Activated naive CD8-positive, alpha-beta T cell (primary cell): ENCODE measurements around the gene ATXN10.
"Not testable (repeated sequence)": the region's sequence is repeated elsewhere in the genome, so short reads cannot be mapped to it uniquely, and the experiment has no call there.

Experiments used
- H3K27ac Mint-ChIP-seq: one replicate; pipeline ENCODE4 v1.8.0; 2021; ENCODE audit warnings: mixed read lengths
- H3K27me3 Mint-ChIP-seq: one replicate; pipeline ENCODE4 v1.8.0; 2021; ENCODE audit warnings: mixed read lengths
- H3K36me3 Mint-ChIP-seq: one replicate; pipeline ENCODE4 v1.8.0; 2021; ENCODE audit warnings: mixed read lengths
- H3K4me1 Mint-ChIP-seq: one replicate; pipeline ENCODE4 v1.8.0; 2021; ENCODE audit warnings: low read depth, mixed read lengths
- H3K4me3 Mint-ChIP-seq: one replicate; pipeline ENCODE4 v1.8.0; 2021; ENCODE audit warnings: mild to moderate bottlenecking, mixed read lengths
- H3K9me3 Mint-ChIP-seq: one replicate; pipeline ENCODE4 v1.8.0; 2021; ENCODE audit warnings: low read depth, mixed read lengths

The ATXN10 gene

DNA sequence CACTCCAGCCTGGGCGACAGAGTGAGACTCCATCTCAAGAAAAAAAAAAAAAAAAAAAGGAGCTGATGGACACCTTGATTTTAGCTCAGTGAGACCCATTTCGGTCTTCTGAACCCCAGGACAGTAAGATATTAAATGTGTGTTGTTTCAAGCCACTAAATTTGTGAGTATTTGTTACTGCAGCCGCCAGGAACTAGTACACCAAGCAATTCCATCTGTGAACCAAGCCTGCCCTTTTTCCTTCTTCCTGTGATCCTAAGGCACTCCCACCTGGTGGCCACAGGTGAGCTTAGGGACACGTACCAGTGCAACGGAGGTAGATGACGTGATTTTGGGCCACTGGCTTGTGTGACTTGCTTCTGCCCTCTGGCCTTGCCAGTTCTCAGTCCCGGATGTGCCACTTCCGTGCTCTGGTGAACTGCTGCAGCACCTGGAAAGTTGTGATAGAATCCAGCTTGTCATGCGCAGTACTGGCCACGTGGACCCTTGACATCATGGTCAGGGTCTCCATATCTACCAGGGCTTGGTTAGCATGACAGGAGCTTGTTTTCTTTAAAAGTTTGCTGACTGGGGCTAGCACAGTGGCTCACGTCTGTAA lies 19.6 kb upstream of the ATXN10 start:
- H3K4me1 Mint-ChIP-seq = no peaks in the 10 kb centered on the region
- H3K27me3 Mint-ChIP-seq = no peaks in the 10 kb centered on the region
- no peak overlapping the region for H3K4me3 Mint-ChIP-seq
- no peaks in the 10 kb centered on the region for H3K9me3 Mint-ChIP-seq
- no peak overlapping the region for H3K27ac Mint-ChIP-seq
- H3K36me3 Mint-ChIP-seq = no peaks in the 10 kb centered on the region

DNA sequence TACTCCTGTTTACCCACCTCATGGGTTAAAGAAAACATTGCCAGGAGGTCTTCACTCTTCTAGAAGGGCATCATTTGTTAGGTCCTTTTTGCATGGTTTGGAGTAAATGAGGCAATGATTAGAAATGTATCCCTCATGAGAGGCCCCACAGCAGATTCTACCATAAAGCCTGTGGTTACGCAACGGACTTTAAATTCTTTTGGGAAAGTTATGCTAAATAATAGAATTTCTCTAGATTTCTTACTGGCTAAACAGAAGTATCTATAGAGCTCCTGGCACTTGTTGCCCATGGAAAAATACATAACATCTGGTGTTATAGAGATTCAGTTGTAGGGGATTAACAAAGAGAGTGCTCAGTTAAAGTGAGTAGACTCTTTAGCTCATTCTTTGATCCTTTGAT lies 15.1 kb upstream of the ATXN10 start:
- Mint-ChIP-seq H3K27ac (no peak overlapping the region), H3K36me3 (no peaks in the 10 kb centered on the region), H3K4me3 (no peak overlapping the region), H3K27me3 (peaks cover 3% of the 10 kb centered on the region), H3K9me3 (no peaks in the 10 kb centered on the region), H3K4me1 (no peaks in the 10 kb centered on the region)

DNA sequence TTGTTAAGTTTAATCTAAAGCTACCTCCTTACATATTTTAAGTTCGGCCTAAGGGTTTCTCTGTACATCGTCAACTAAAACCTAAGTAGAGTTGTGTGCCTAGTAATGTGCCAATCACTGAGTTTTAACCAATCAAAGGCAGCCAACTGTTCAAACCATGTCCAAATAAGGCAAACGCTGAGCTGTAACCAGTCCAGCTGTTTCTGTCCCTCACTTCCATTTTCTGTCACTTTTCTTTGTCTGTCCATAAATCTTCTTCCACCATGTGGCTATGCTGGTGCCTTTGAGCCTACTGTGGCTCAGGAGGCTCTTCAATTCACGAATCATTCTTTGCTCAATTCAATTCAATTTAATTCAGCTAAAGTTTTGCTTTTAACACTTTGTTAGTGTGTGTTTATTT lies 13.9 kb upstream of the ATXN10 start:
- Mint-ChIP-seq H3K4me1 (no peaks in the 10 kb centered on the region), H3K4me3 (no peak overlapping the region), H3K27ac (no peak overlapping the region), H3K9me3 (no peaks in the 10 kb centered on the region), H3K27me3 (peaks cover 3% of the 10 kb centered on the region), H3K36me3 (no peaks in the 10 kb centered on the region)

- H3K36me3 Mint-ChIP-seq = no peaks in the 10 kb centered on the region
- no peaks in the 10 kb centered on the region for H3K9me3 Mint-ChIP-seq
- no peaks in the 10 kb centered on the region for H3K4me1 Mint-ChIP-seq
- H3K27me3 Mint-ChIP-seq = peaks cover 16% of the 10 kb centered on the region
- no peak overlapping the region for H3K4me3 Mint-ChIP-seq
- H3K27ac Mint-ChIP-seq = no peak overlapping the region
Observed at GRCh38 chr22:45664136-45664646, 7.4 kb upstream of the ATXN10 start.

DNA sequence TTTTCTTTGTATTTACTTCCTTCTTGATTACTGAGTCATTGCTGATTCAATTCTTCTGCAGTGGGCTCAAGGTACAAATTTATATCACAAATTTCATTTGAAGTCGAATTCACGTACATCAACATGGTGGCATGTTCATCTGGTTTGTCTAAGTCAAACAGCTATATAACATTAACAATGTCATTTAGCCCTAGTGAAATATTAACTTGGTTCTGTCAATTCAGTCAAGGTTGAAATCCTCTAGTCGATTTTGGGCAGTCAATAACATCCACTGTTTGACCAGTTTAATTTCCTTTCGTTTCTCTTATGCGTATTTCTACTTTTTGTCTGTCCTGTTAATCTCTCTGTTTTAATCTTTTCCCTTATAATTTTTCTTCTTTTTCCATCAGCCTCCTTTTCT lies 4.1 kb upstream of the ATXN10 start:
- no peak overlapping the region for H3K4me3 Mint-ChIP-seq
- H3K27me3 Mint-ChIP-seq = peaks cover 12% of the 10 kb centered on the region
- peaks cover 4% of the 10 kb centered on the region for H3K4me1 Mint-ChIP-seq
- no peaks in the 10 kb centered on the region for H3K9me3 Mint-ChIP-seq
- no peaks in the 10 kb centered on the region for H3K36me3 Mint-ChIP-seq
- H3K27ac Mint-ChIP-seq = no peak overlapping the region

- H3K27me3 Mint-ChIP-seq, H3K4me3 Mint-ChIP-seq, H3K9me3 Mint-ChIP-seq, H3K36me3 Mint-ChIP-seq, H3K27ac Mint-ChIP-seq: not testable (repeated sequence)
- peaks cover 26% of the 10 kb centered on the region for H3K4me1 Mint-ChIP-seq
Observed at GRCh38 chr22:45670363-45670762, 1.3 kb upstream of the ATXN10 start.

DNA sequence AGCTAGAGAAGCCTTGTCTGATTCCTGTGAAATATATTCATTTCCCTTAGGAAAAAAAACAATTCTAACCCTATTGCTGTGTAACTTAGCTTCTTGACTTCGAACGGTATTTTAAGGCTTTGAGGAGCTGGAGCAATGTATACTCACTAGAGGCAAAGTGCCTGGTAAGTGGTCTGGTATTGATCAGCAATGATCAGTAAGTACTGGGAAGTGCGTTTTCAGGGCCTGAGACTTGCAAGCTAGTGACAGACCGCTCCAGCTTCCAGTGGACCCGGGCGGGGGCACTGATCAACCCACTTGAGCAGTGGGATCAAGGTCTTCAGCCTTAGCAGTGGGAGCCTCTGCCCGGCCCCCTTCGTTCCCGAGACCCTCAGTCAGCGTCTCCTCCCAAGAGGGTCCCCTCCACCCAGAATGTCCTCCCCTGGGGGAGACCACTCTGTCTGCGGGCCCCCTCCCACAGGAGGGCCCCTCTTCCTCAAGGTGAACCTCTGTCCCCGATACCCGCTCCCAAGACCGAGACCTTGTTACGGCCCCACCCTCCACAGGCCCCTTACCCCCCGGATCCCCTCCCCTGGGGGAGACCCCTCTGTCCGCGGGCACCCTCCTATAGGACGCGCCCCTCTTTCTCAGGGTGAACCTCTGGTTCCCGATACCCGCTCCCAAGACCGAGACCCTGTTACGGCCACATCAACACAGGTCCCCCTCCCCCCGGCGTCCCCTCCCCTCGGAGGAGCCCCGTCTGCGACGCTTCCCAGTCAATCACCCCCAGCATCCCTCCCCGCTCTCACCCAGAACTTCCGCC lies 452 bp upstream of the ATXN10 start:
- Mint-ChIP-seq H3K4me3 (peak overlapping the region; percentile 88), H3K27me3 (peaks cover 5% of the 10 kb centered on the region), H3K4me1 (peaks cover 33% of the 10 kb centered on the region), H3K9me3 (no peaks in the 10 kb centered on the region), H3K27ac (peak overlapping the region; percentile 68), H3K36me3 (peaks cover 2% of the 10 kb centered on the region)

GRCh38 chr22:45672564-45673481 lies 1.2 kb downstream of the ATXN10 start:
- peak overlapping the region; percentile 93 for H3K4me3 Mint-ChIP-seq
- H3K9me3 Mint-ChIP-seq = no peaks in the 10 kb centered on the region
- H3K27me3 Mint-ChIP-seq = no peaks in the 10 kb centered on the region
- peak overlapping the region; percentile 90 for H3K27ac Mint-ChIP-seq
- H3K4me1 Mint-ChIP-seq = peaks cover 43% of the 10 kb centered on the region
- peaks cover 6% of the 10 kb centered on the region for H3K36me3 Mint-ChIP-seq

DNA sequence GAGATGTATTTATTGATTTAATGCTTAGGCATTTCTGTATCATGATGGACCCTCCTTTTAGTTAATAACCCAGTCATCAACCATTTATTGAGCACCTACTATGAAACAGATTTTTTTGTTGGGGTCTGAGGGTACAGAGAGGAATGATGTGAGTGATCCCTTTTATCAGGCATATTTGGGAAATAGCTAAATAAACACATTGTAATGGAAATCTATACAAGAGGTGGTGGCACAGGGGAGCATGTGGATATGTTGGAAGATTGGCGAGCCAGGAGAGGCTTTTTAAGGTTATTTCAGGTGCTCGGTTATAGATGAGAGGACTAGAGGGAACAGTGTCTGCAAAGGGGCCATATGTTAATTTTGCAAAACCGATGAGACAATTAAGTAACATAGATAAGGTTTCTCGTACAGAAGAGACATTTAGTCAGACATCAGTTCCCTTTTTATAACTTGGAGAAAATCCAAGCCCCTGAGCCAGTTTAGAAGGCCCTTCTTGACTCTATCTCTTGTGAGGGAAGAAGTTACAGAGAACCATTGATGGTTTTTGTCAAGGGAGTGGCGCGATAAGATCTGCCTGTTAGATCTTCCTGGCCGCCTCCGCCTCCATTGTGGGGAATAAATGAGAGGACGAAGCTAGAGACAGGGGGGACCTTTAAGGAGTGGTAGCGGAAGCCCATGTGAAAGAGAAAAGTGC lies 2.0 kb downstream of the ATXN10 start:
- peaks cover 6% of the 10 kb centered on the region for H3K36me3 Mint-ChIP-seq
- H3K4me1 Mint-ChIP-seq = peaks cover 47% of the 10 kb centered on the region
- peak overlapping the region; percentile 93 for H3K4me3 Mint-ChIP-seq
- H3K27me3 Mint-ChIP-seq = no peaks in the 10 kb centered on the region
- H3K27ac Mint-ChIP-seq = peak overlapping the region; percentile 90
- H3K9me3 Mint-ChIP-seq = no peaks in the 10 kb centered on the region

GRCh38 chr22:45676024-45676423 lies 4.4 kb downstream of the ATXN10 start:
- Mint-ChIP-seq H3K9me3 (no peaks in the 10 kb centered on the region), H3K27ac (no peak overlapping the region)

DNA sequence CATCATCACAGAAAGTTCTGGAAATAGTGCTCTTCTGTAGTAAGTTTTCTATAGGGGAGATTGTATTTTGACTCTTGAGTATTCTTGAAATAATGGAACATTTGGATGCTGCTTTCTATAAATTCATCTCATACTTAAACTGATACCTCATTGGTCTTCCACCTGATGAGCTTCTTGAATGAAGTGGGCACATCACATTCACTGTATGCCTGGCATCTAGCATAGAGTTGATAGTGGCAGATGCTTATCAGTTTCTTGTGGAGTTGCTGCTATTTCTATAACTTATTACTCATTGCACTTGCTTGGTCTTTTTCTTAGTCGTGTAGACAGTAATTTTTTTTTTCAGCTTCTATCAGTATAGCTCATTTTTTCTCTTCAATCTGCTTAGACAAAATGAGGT lies 5.4 kb downstream of the ATXN10 start:
- no peaks in the 10 kb centered on the region for H3K9me3 Mint-ChIP-seq
- H3K36me3 Mint-ChIP-seq = peaks cover 8% of the 10 kb centered on the region
- no peaks in the 10 kb centered on the region for H3K27me3 Mint-ChIP-seq
- peak overlapping the region; percentile 24 for H3K4me3 Mint-ChIP-seq
- H3K27ac Mint-ChIP-seq = no peak overlapping the region
- H3K4me1 Mint-ChIP-seq = peaks cover 51% of the 10 kb centered on the region

More at GRCh38 chr22:45676024-45676423, 4.4 kb downstream of the ATXN10 start:
- peaks cover 52% of the 10 kb centered on the region for H3K4me1 Mint-ChIP-seq
- no peak overlapping the region for H3K4me3 Mint-ChIP-seq
- peaks cover 8% of the 10 kb centered on the region for H3K36me3 Mint-ChIP-seq
- H3K27me3 Mint-ChIP-seq = no peaks in the 10 kb centered on the region

GRCh38 chr22:45678961-45679912 lies 7.6 kb downstream of the ATXN10 start:
- Mint-ChIP-seq H3K27me3 (no peaks in the 10 kb centered on the region), H3K4me1 (peaks cover 32% of the 10 kb centered on the region), H3K36me3 (peaks cover 8% of the 10 kb centered on the region), H3K9me3 (no peaks in the 10 kb centered on the region), H3K27ac (no peak overlapping the region), H3K4me3 (no peak overlapping the region)

GRCh38 chr22:45680932-45681700 lies 9.5 kb downstream of the ATXN10 start:
- peaks cover 5% of the 10 kb centered on the region for H3K36me3 Mint-ChIP-seq
- H3K9me3 Mint-ChIP-seq = no peaks in the 10 kb centered on the region
- H3K27ac Mint-ChIP-seq = no peak overlapping the region
- peaks cover 28% of the 10 kb centered on the region for H3K4me1 Mint-ChIP-seq
- no peaks in the 10 kb centered on the region for H3K27me3 Mint-ChIP-seq
- no peak overlapping the region for H3K4me3 Mint-ChIP-seq
